HG03442 (cell line): ENCODE measurements around the gene ZCCHC12.

Experiments
- ATAC-seq: cut with Tn5 transposase; IDR thresholded peaks from one replicate; pipeline ENCODE4 v1.9.1; 2021; ENCODE audit warnings: mild to moderate bottlenecking, moderate library complexity; ENCODE audit not compliant: unreplicated experiment

The ZCCHC12 gene

DNA sequence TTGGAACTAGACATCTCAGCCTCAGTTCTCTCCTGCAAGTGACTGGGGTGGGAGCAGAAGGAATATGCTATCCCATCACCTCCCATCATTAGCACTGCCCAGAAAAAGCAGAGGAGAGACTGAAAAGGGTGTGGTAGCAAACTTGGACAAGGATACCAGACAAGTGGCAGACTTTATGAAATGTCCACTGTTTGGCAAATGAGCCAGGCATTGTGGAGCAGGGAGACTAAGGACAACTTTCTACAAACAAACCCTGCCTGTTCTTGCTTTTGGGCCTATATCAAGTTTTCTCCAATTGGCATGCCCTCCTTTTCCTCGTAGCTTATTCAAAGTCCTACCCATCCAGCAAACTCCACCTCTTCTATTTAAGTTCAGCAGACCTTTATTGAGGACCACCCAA, 41.6 kb downstream of the ZCCHC12 start:
- ATAC-seq: no peak

DNA sequence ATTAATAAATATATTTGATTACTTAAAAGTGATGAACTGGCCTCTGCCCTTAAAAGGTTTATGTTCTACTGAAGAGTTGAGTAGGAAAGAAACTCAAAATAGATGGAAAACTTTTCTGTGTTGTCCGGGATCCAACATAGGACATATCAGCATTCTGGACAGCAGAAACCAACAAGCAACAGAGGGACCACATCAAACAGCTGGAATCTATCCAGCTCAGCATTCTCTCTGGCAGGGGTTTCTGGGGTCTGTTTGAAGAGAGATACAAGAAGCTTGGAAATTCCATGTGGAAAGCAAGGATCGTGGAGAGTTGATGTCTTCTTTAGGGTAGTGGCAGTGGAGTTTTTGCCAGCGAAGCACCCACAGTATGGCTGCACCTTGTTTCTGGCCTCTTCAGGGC, 43.6 kb downstream of the ZCCHC12 start:
- no peak for ATAC-seq

DNA sequence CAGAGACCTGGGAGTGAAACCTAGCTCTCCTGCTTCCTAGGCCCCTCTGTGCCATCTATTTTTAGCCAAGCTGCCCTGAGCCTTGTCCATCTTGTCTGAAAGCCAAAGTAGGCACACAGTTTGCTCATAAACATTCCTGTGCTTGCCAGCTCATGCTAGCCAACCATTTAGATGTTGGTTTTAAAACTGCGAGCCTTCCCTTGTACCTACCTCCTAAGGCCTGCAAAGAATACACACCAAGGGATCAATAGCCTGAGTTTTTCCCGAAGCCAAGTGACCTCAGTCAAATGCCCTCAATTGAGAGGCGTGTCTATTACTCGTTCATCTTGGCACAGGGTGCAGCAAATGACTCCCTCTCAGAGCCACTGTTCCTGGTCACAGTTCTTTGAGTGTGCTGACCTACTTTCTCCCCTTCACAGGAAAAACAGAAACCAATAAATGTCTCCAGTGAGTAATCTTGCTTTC, 48.5 kb downstream of the ZCCHC12 start:
- ATAC-seq: no peak
